Fibroblast of mammary gland (primary cell): ENCODE data around the gene ENTR1.
"Not testable (repeated sequence)": the region's sequence is repeated elsewhere in the genome, so short reads cannot be mapped to it uniquely, and the experiment has no call there.

ENCODE experiments used
- DNase-seq: peaks from one replicate; pipeline ENCODE4 v3.0.0-alpha.2; 2010; ENCODE audit warnings: low read depth
- H3K4me3 ChIP-seq: 2 replicates; pipeline ENCODE4 v1.5.1; 2011; ENCODE audit warnings: low read depth, mild to moderate bottlenecking, low read length, moderate library complexity; ENCODE audit not compliant: control insufficient read depth
- TF ChIP-seq, protein P1 (sequence below): conservative IDR thresholded peaks from 2 replicates; pipeline ENCODE4 v1.5.1; 2011; ENCODE audit warnings: low read depth, low read length, inconsistent platforms; ENCODE audit not compliant: control insufficient read depth, insufficient read depth

The ENTR1 gene

DNA sequence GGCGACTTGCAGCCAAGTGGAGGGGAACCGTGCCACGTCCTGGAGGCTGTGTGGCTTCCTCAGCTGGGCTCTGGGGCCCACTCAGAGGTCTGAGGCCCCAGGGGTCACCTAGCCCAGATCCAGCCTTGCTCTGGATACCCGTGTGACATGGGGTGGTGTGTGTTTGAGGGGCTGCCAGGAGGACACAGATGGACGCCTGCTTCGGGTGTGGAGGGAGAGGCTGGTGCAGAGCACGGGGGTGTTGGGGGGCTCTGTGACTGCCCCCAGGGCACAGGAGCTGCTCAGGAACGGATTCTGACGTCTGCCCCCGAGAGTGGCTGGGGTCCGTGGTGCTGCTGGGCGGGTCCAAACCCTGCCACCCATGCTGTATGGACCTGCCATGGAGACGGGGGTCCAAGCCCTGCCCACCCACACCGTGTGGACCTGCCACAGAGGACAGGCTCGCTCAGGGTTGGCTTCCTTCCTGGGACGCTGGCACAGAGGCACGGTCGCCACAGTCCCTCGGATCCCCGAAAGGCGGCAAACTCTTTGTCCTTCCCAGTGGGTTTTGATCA lies 18.7 kb upstream of the ENTR1 start:
- no peak for DNase-seq
- no peak overlapping the region for H3K4me3 ChIP-seq
- TF ChIP-seq, protein P1, sequence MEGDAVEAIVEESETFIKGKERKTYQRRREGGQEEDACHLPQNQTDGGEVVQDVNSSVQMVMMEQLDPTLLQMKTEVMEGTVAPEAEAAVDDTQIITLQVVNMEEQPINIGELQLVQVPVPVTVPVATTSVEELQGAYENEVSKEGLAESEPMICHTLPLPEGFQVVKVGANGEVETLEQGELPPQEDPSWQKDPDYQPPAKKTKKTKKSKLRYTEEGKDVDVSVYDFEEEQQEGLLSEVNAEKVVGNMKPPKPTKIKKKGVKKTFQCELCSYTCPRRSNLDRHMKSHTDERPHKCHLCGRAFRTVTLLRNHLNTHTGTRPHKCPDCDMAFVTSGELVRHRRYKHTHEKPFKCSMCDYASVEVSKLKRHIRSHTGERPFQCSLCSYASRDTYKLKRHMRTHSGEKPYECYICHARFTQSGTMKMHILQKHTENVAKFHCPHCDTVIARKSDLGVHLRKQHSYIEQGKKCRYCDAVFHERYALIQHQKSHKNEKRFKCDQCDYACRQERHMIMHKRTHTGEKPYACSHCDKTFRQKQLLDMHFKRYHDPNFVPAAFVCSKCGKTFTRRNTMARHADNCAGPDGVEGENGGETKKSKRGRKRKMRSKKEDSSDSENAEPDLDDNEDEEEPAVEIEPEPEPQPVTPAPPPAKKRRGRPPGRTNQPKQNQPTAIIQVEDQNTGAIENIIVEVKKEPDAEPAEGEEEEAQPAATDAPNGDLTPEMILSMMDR: no peak

DNA sequence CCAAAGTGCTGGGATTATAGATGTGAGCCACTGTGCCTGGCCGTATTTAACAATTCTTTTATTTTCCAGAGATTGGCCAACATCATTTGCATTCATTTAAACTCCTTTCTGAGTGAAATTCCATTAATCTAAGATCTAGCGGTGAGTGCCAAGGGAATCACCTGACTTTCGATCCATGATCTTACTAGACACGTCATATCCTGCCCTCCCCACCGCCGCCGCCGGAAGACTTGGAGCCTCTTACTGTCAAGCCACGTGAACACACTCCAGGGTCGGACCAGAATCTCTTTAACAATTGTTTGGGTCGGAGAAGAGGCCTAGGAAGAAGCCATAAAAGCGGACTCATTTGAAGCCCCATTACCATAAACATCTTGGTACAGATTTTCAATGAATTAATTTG lies 16.4 kb upstream of the ENTR1 start:
- TF ChIP-seq, protein P1: no peak
- no peak overlapping the region for H3K4me3 ChIP-seq
- peak; percentile 58 for DNase-seq

DNA sequence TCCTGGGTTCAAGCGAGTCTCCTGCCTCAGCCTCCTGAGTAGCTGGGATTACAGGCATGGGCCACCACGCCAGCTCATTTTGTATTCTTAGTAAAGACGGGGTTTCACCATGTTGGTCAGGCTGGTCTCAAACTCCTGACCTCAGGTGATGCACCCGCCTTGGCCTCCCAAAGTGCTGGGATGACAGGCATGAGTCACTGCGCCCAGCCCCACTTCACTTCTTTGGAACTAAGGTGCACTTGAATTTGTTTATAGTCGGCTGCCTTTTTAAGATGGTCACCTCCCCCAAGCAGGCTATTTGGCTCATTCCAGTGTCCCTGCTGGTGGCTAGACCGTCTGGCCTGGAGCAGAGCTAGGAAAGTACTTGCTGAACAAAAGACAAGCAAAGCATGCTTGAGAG lies 15.0 kb upstream of the ENTR1 start:
- DNase-seq, H3K4me3 ChIP-seq: not testable (repeated sequence)

DNA sequence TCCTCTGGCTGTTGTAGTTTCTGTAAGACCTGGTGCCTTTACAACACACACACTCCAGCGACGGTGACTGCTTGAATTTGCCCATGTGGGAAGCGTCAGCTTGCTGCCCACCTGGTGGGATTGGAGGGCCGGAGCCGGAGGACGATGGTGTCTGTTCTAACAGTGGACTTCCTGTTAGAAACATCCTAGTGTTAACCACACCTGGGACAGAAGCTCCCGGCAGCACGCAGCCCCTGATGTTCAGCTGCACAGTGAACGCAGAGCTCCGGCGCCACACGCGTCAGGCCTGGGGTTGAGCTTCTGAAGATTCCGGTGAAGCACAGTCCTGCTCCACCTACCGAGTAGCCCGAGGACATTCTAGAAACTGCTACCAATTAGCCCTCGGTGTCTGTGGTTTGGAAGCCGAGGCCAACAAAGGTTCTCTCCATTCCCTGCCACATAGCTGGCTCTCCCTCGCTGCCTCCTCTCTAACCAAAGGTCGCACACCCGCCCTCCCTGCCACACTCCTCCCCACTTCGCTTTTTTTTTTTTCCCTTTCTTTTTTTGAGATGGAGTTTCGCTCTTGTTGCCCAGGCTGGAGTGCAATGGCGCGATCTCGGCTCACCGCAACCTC lies 14.4 kb upstream of the ENTR1 start:
- no peak overlapping the region for H3K4me3 ChIP-seq
- TF ChIP-seq, protein P1: no peak
- DNase-seq: no peak

DNA sequence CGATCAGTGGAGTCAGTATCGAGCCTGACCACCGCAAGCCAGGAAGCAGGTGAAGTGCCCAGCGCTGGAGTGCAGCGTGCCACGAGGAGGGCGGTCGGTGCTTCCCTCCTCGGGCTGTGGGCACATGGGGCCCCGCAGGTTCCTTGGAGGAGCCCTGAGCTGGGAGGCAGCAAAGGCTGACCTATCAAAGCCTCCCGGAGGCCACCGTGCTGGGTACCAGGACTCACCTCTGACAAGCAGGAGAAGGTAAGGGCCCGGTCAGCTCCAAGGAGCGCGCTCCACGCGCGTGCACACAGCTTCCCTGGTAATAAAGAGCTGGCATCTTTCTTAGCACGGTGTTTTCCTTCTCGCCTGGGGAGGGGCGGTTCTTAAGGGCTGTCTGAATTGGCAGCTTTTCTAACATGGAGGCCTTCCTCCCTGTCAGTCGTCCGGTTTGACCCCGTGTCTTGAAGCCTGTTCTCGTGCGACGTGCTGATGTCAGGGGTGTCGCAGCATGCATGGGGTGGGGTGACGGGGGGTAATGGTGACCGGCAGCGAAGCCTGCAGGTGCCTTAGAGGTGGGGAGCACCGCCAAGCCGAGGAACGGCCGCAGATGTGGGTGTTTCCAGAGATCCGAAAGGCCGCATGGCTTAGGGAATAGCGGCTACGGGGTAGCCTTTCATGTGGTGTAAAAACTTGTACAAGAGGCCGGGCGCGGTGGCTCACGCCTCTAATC lies 13.2 kb upstream of the ENTR1 start:
- H3K4me3 ChIP-seq: no peak overlapping the region
- DNase-seq: no peak
- TF ChIP-seq, protein P1: no peak

DNA sequence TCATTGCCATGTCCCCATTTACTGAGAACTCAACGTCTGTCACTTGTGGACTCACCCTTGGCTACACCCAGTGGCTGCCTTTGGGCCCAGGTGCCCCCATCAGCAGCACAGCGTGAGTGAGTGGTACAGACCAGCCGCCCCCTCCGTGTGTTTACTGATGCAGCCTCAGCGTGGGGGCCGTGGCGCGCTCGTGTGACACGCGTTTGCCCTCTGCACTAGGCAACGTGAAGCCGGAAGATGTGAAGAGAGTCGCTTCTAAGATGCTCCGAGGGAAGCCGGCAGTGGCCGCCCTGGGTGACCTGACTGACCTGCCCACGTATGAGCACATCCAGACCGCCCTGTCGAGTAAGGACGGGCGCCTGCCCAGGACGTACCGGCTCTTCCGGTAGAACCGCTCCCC lies 12.5 kb upstream of the ENTR1 start:
- H3K4me3 ChIP-seq: no peak overlapping the region
- DNase-seq: no peak
- TF ChIP-seq, protein P1: no peak

DNA sequence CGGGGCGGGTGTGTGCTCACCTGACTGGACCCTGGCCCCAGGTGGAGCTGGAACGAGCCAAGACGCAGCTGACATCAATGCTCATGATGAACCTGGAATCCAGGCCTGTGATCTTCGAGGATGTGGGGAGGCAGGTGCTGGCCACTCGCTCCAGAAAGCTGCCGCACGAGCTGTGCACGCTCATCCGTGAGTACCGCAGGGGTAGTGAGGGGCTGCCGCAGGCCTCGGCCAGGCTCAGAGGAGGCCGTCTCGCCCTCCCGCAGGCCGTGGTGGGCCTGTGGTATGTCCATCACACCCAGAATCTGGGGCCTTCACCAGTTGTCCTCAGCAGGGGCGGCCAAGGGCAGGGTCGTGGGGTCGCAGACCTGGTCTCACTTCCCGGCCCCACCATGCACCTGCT lies 11.4 kb upstream of the ENTR1 start:
- H3K4me3 ChIP-seq: no peak overlapping the region
- TF ChIP-seq, protein P1: no peak
- no peak for DNase-seq
